Lower leg skin (tissue), 4 donors: Measurements from ENCODE around the gene OR1F1. TPM values are rescaled to one million over a fixed set of nuclear protein-coding genes. Genes with fewer than 3 reads are reported as not detected.
"Not testable (repeated sequence)": the region's sequence is repeated elsewhere in the genome, so short reads cannot be mapped to it uniquely, and the experiment has no call there.

Experiments used
- DNase-seq, 2 donors: peaks; one replicate each; pipeline ENCODE4 v3.0.0-alpha.2; 2019; ENCODE audit warnings: low spot score in 2 of 2
- H3K4me3 ChIP-seq: fragments of 200-600 bp; sonication (generic); 2 replicates; pipeline ENCODE4 v1.5.1; 2017; ENCODE audit warnings: mild to moderate bottlenecking, low read depth; ENCODE audit not compliant: poor library complexity, severe bottlenecking
- POLR2A ChIP-seq, 2 donors: fragments of 450-650 bp; IDR thresholded peaks; one replicate each; pipeline ENCODE4 v1.6.1; 2016 to 2017; ENCODE audit warnings: antibody characterized with exemption in 2 of 2, mild to moderate bottlenecking in 1 of 2, moderate library complexity in 1 of 2
- WGBS, 2 donors: methylation state at CpG; one replicate each; pipeline ENCODE4 v1.1.5; 2018; 5-methylcytosine and 5-hydroxymethylcytosine counted together
- intact Hi-C: fragments of 100-400 bp; cut with DNase I; formaldehyde crosslinking; loops from one replicate; pipeline ENCODE4 v1.15.0; 2023; ENCODE audit warnings: low total_unique reads
- total RNA-seq, 4 donors: library from RNA; depleted of rRNA; stranded (reverse); fragments of >200 nt; gene quantifications; one replicate each; pipeline ENCODE4 v1.1.0, GENCODE V29; 2016
- TF ChIP-seq, protein P1 (sequence below), 3 donors: fragments of 450-650 bp; IDR thresholded peaks; one replicate each; pipeline ENCODE4 v1.5.1; 2016; ENCODE audit warnings: antibody characterized with exemption in 3 of 3, mild to moderate bottlenecking in 3 of 3, moderate library complexity in 2 of 3

The OR1F1 gene
- not detected for total RNA-seq

DNA sequence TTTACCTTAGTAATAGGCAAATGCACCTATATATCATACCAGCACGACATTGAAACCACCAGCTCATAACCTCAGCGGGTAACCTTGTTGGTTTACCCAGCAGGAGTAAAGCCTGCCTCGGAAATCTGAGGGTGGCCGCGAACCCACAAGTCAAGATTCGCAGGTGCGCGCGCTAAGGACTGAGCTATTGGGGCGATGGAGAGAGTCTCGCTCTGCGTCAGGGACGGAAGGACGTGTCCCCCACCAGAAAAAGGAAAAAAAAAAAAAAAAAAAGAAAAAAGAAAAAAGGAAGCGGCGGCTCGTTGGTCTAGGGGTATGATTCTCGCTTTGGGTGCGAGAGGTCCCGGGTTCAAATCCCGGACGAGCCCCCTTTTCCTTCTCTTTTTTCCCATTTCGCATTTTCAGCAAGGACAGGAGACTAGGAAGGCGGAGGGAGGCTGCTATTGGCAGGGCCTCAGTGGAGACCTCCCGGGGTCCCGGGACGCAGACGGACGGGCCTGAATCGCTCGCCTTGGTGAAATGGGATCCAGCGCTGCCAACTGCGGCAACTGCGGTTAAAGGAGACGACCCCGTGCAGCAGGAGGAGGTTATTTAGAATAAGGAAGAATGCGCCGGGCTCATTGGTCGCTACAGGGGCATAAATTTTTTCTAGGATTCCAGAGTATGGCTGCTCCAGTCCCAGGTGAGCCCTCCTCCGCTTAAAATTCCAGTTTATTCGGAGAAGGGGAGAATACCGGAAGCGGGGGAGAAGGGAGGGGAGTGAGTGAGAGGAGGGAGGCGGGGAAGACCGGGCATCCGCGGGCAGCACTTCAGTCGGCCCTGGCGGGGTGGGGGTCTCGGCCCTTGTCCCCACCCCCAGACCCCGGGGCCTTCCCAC is at the start of gene OR1F1:
Gene OR1F1 (plus strand): TSS at position 407 of the 877 bp plus-strand sequence.
- WGBS, 2 donors: 3 to 5% methylated on average over 50 to 51 of the region's 51 CpGs
- no peak for DNase-seq
- no peak within 1 kb of the TSS for H3K4me3 ChIP-seq
- TF ChIP-seq POLR2A (IDR thresholded peaks at IDR 0.05): no peak
- TF ChIP-seq, protein P1, sequence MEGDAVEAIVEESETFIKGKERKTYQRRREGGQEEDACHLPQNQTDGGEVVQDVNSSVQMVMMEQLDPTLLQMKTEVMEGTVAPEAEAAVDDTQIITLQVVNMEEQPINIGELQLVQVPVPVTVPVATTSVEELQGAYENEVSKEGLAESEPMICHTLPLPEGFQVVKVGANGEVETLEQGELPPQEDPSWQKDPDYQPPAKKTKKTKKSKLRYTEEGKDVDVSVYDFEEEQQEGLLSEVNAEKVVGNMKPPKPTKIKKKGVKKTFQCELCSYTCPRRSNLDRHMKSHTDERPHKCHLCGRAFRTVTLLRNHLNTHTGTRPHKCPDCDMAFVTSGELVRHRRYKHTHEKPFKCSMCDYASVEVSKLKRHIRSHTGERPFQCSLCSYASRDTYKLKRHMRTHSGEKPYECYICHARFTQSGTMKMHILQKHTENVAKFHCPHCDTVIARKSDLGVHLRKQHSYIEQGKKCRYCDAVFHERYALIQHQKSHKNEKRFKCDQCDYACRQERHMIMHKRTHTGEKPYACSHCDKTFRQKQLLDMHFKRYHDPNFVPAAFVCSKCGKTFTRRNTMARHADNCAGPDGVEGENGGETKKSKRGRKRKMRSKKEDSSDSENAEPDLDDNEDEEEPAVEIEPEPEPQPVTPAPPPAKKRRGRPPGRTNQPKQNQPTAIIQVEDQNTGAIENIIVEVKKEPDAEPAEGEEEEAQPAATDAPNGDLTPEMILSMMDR (IDR thresholded peaks at IDR 0.05): no peak
- intact Hi-C loops: no loop called here

DNA sequence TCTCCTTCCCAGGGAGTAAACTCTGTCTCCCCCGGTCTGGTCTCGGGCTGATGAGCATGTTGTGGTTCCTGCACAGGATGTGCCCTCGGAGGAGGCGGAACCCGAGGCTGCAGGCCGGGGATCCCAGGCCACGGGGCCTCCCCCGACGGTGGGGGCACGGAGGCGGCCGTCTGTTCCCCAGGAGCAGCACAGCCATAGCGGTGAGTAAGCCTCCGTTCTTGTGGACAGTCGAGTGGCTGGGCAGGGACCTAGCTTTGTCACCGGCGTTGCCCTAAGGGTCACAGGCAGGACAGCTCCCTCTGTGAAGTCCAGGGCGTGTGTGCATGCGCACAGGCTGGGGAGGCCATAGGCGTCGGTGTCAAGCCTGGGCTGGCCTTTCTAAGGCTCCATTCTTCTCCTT is 49.7 kb upstream of the OR1F1 start:
- 84 to 89% methylated on average over 21 of the region's 21 CpGs for WGBS, 2 donors
- DNase-seq: no peak
- TF ChIP-seq, protein P1 (IDR thresholded peaks at IDR 0.05): no peak
- no peak for TF ChIP-seq POLR2A (IDR thresholded peaks at IDR 0.05)
- intact Hi-C loops: no loop called here
- no peak overlapping the region for H3K4me3 ChIP-seq

DNA sequence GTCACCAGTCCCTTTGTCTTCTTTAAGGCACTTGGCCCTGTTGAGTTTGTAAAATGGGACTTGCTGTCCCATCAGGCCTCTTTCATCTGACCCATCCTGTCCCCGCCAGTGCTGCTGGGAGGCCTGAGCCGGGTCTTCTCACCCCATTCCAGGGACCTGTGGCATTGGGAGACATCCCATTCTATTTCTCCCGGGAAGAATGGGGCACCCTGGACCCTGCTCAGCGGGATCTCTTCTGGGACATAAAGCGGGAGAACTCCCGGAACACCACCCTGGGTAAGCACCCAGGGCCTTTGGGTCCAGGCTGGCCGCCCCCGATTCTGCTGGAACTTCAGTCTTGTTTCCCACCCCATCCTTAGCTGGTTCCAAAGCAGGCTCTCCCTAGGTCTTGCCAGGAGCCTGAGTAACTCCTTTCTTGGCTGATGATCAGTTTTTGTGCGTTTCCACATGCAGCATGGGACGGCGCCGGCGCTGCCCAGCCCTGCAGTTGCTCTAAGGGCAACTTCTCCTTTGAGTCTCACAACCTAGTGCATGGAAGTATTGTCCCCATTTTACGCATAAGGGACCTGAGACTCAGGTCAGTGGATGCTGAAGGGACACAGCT is 49.1 kb upstream of the OR1F1 start:
- DNase-seq: no peak
- 78 to 80% methylated on average over 14 of the region's 14 CpGs for WGBS, 2 donors
- TF ChIP-seq POLR2A (IDR thresholded peaks at IDR 0.05): no peak
- TF ChIP-seq, protein P1 (IDR thresholded peaks at IDR 0.05): no peak
- H3K4me3 ChIP-seq: no peak overlapping the region
- intact Hi-C loops: no loop called here

DNA sequence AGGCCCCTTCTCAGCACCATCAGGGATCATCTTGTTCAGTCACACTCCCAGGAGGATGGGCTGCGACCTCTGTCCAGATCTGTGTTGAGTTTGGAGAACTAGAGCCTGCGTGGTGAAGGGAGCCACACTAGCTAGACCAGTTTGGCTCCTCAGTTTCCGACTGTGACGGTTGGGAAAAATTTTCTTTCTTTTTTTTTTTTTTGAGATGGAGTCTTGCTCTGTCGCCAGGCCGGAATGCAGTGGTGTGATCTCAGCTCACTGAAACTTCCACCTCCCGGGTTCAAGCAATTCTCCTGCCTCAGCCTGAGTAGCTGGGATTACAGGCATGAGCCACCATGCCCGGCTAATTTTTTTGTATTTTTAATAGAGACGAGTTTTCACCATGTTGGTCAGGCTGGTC is 48.4 kb upstream of the OR1F1 start:
- 79 to 89% methylated on average over 9 of the region's 9 CpGs for WGBS, 2 donors
- intact Hi-C loops, H3K4me3 ChIP-seq, DNase-seq: not testable (repeated sequence)

DNA sequence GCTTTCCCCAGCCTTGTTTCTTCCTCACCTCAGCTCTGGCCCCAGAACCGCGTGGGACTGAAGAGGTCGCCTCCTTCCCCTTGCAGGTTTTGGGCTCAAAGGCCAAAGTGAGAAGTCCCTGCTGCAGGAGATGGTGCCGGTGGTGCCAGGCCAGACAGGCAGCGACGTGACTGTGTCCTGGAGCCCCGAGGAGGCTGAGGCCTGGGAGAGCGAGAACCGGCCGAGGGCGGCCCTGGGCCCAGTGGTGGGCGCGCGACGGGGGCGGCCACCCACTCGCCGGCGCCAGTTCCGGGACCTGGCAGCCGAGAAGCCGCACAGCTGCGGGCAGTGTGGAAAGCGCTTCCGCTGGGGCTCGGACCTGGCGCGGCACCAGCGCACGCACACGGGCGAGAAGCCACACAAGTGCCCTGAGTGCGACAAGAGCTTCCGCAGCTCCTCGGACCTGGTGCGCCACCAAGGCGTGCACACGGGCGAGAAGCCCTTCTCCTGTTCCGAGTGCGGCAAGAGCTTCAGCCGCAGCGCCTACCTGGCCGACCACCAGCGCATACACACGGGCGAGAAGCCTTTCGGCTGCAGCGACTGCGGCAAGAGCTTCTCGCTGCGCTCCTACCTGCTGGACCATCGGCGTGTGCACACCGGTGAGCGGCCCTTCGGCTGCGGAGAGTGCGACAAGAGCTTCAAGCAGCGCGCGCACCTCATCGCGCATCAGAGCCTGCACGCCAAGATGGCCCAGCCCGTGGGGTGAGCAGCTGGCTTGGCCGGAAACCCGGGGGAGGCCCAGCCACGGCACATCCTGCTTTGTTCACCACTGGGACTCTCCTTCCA is 47.2 kb upstream of the OR1F1 start:
- no peak for DNase-seq
- 93 to 95% methylated on average over 61 to 67 of the region's 69 CpGs for WGBS, 2 donors
- intact Hi-C loops: no loop called here
- no peak overlapping the region for H3K4me3 ChIP-seq
- no peak for TF ChIP-seq POLR2A (IDR thresholded peaks at IDR 0.05)
- TF ChIP-seq, protein P1 (IDR thresholded peaks at IDR 0.05): no peak
